Middle frontal gyrus (tissue), 1 donor: ENCODE measurements around the gene KCNK13.
"Not testable (repeated sequence)": the region's sequence is repeated elsewhere in the genome, so short reads cannot be mapped to it uniquely, and the experiment has no call there.

ENCODE experiments used
- DNase-seq: peaks from one replicate; pipeline ENCODE4 v3.0.0-alpha.2; 2015; ENCODE audit warnings: low spot score; ENCODE audit errors: extremely low spot score

KCNK13 gene

GRCh38 chr14:90060965-90061684 is 669 bp upstream of the KCNK13 start:
- no peak for DNase-seq

- DNase-seq = no peak
These were observed 467 bp downstream of the KCNK13 start for GRCh38 chr14:90062127-90062794.

DNA sequence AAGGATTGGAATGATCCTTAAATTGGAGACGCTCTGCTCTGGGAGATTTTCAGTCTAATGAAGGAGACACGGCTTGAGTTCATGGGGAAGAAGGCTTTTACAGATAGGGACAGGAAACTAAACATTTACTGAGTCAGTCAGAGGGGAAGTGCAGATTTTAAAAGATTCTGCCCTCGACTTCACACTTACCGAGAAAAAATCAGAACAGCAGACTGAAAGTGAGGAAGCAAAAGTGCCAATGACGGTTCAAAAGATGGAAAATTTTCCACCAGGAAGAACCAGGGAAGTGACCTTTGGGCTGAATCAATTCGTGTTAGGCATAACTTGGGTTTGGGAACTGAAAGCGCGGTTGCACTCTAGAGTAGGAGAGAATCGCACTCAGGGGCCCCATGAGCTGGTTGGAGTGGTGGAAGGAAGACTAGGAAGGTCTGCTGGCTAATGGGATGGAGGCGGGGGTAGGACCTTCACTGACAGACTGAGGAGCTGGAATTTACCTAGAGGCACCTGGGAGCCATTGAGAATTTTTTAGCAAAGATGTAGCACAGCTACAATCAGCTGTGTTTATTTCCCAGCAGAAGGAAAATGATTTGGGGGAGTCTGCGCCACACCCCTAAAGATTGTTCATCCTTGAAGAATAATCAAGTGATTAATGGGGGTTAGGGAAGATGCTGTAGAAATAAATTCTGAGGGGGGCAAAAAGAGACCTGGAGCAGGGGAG is 1.2 kb downstream of the KCNK13 start:
- DNase-seq = no peak

DNA sequence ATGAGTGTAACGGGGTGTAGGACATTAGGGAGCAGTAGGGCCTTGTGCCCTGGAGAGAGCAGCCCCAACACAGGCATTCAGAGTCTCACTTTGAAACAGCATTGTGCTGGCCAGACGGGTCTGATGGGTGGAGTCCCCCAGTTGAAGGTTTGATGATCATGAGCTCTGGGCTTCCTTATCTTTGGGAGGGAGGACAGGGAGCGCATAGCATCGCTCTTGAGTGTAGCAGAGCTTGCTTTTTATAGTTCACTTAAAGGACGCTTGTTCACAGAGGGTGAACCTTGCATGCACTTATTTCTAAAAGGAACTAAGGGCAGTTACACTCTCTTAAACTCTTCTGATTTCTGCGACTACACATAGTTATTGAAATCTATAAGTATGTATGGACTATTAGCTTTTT is 10.6 kb downstream of the KCNK13 start:
- no peak for DNase-seq

- DNase-seq = no peak
These were observed 17.8 kb downstream of the KCNK13 start for GRCh38 chr14:90079576-90079975.

GRCh38 chr14:90087433-90087832 is 25.6 kb downstream of the KCNK13 start:
- no peak for DNase-seq

- no peak for DNase-seq
These were observed 26.4 kb downstream of the KCNK13 start for GRCh38 chr14:90088176-90088575.

DNA sequence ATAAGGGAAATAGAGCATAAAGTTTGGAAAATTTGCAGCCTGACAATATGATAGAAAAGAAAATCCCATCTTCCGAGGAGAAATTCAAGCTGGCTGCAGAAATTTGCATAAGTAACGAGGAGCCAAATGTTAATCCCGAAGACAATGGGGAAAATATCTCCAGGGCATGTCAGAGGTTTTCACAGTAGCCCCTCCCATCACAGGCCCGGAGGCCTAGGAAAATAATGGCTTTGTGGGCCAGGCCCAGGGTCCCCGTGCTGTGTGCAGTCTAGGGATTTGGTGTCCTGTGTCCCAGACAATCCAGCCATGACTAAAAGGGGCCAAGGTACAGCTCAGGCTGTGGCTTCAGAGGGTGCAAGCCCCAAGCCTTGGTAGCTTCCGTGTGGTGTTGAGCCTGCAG is 27.7 kb downstream of the KCNK13 start:
- DNase-seq = not testable (repeated sequence)

DNA sequence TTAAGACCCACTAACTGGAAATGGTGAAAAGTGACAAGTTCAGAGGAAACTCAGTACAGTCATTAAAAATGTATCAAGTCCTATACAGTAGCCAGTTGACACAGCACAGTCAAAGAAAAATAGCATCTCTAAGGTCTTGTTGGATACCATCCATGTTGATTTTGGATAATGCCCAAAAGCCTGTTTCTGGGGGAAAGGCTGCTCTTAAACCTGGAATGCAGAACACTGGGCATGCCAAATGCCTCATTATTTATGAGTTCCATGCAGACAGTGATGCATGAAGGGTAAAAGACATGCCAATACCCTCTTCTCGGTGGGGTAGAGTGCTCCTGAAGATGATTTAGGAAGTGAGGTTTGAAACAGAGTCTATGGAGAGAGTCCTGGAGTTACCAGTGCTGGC is 29.6 kb downstream of the KCNK13 start:
- no peak for DNase-seq

GRCh38 chr14:90093942-90094595 is 32.3 kb downstream of the KCNK13 start:
- no peak for DNase-seq

- DNase-seq = no peak
These were observed 33.3 kb downstream of the KCNK13 start for GRCh38 chr14:90095096-90095495.

DNA sequence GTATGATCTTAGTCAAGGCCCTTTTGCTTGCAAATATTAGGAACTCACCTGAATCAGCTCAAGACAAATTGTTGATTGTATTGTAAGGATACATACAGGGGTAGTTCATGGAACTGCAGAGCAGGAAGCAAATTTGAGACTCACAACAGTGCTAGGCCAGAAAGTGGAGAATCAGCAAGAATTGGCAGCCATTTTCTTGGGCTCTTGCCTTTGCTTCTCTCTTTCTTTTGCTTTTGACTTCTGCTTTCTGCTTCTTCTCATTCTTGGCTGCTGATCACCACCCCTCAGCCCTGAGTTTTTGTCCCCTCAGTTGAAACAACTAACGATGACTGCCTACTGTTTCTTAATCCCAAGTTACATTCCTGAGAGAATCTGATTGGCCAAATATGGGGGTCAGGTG is 34.8 kb downstream of the KCNK13 start:
- DNase-seq = no peak

DNA sequence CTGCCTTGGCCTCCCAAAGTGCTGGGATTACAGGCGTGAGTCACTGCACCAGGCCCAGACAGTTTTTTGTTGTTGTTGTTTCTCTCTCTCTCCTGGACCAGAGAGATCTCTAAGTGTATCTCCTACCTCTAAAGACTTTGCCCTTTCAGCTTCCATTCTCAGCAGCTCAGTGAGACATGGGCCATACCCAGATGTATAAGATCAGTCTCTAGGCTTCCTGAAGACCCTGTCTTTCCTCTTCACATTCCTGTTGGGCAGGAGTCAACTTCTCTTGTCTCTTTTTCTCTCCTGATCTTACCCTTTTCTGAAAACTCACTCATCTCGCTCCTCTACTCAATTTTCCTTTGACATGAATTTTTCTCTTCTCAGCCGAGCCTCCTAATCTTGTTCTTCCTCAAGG is 42.0 kb downstream of the KCNK13 start:
- DNase-seq = no peak

DNA sequence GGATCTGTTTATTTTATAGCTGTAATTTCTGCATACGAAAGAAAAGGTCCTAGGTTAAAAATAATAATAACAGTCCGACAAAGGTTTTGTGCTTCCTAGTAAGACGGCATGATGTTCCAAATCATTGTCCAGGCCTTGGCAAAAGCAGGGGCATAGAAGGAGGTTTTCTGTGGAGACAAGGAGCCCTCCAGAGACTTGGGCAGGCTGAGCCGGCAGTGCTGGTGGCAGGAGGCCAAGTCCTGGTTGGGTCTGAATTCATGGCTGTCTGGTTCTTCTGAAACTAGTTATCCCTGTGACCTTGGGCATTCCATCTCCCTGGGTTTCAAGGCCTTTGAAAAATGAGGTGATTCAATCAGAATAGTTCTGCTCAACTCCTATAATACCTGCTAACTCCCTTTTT is 44.0 kb downstream of the KCNK13 start:
- DNase-seq = no peak

GRCh38 chr14:90107789-90108188 is 46.0 kb downstream of the KCNK13 start:
- DNase-seq = no peak

GRCh38 chr14:90109858-90110257 is 48.1 kb downstream of the KCNK13 start:
- no peak for DNase-seq

DNA sequence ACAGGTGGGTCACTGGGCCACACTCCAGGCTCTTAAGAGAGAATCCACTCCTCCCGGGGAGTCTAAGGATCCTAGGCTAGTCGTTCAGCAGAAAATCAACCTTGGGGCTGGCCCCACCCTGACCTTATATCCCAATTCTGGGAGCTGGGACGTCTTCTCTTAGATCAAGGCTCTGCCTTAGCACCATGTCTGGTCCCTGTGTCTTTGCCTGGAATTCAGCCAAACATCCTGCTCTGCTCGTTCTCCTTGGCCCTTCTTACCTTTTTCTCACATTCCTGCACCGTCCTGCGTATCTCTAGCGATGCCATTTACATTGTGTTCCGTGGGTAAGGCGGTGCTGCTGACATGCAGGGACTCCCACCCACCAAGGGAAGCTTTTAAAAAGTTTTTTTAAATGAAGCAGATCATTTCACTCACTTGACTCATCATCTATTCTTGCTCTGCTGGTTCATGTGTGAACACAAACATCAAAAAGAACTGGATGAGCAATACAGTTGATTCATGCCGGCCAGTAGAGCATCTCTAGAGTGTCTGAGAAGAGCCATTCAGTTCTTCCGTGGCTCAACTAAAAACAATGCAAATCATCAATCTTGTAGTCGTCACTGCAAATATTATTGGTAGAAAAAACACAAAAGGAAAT is 50.2 kb downstream of the KCNK13 start:
- DNase-seq = no peak

GRCh38 chr14:90114554-90114953 is 52.8 kb downstream of the KCNK13 start:
- DNase-seq = no peak

DNA sequence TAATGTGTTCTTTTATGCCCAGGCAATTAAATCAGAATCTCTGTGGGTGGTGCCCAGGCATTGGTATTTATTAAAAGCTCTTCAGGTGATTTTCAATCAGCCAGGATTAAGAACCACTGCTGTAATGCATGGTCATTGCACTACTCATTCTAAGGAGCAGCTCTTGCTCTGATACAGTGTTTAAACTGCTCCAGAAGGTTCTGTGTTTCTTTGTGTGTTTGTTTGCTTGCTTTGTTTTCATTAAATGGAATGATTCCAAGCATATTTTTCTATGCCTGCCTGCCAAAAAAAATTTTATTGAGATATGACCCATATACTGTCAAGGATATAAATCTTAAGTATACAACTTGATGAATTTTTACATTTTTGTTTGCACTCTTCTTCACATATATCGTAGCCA is 54.0 kb downstream of the KCNK13 start:
- no peak for DNase-seq

DNA sequence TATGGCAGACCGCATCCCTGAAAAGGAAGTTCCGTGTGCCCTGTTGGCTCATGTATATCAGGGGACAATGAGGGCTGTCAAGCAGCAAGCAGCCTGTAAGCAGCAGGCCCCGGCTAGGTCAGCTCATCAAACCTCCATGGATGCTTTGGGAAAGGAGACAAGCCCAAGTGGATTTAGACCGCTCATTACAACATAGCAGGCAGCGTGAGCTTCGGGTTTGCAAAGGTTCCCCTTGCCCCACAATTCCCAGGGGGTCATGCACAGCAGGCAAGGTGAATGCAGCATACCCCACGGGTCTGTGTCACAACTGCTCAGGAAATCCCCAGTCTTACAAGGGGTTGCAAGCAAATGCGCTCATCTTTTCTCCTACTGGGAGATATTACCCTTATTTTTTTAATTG is 54.6 kb downstream of the KCNK13 start:
- no peak for DNase-seq

DNA sequence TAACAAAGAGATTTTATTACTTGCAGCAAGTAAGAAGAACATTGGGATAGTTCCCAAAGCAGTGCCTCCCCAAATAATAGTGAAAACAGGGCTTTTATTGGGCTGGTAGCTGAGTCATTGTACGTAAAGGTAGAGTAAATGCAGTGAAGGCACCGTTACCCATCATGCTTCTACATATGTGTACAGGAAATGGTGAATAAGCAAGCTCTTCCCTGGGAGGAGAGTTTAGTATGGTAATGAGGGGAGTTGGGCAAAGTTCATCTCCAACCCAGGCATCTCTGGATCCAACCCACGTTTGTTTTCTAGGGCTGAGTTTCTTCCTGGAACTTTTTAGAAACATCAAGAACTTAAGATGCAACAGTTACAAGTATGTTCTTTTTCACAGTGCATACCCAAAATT is 56.2 kb downstream of the KCNK13 start:
- no peak for DNase-seq

- no peak for DNase-seq
These were observed 64.5 kb downstream of the KCNK13 start for GRCh38 chr14:90126260-90126659.
